ENCODE results near the gene DHX38. TPM values are rescaled to one million over a fixed set of nuclear protein-coding genes. Genes with fewer than 3 reads are reported as not detected.

DHX38 gene
- total RNA-seq, 1 donor from 2014 or later: 31.6 TPM

DNA sequence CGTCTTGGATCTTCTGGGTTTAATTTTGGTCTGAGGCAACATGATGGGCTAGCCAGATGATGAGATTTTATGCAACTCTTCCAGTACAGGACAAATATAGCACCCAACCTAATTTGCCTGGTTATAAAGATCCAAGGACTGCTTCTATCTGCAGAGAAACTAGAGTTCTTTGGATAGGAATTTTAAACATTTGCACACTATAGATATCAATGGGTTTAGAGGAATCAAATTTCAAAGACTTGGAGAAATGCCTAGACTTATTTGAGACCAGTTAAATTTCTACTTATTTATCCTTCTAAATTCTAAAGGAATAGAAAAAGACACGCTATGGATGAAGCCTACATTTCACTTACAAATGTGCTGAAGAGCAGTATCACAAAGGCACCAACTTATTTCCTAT is 65.7 kb downstream of the DHX38 start:
- no peaks in the 10 kb centered on the region for H3F3A ChIP-seq (ENCODE audit: low read depth)
- no peaks in the 10 kb centered on the region for H3K36me3 ChIP-seq
- no peaks in the 10 kb centered on the region for H3K36me3 Mint-ChIP-seq
- no peak overlapping the region for H3K4me3 ChIP-seq
- H3K9ac ChIP-seq: no peak overlapping the region
- DNase-seq (ENCODE audit: low spot score): no peak
- H3K4me3 Mint-ChIP-seq: no peak overlapping the region
- H3K27me3 ChIP-seq: no peaks in the 10 kb centered on the region
- no peak overlapping the region for H3K27ac Mint-ChIP-seq
- no peaks in the 10 kb centered on the region for H3K9me3 Mint-ChIP-seq
- no peaks in the 10 kb centered on the region for H4K20me1 ChIP-seq (ENCODE audit: low read depth)
- H3K9me3 ChIP-seq (ENCODE audit: low read depth): no peaks in the 10 kb centered on the region
- H3K4me1 Mint-ChIP-seq: peaks cover 4% of the 10 kb centered on the region
- H3K4me1 ChIP-seq: peaks cover 10% of the 10 kb centered on the region
- no peak for TF ChIP-seq EZH2 (IDR thresholded peaks at IDR 0.05)
- TF ChIP-seq, protein P1, sequence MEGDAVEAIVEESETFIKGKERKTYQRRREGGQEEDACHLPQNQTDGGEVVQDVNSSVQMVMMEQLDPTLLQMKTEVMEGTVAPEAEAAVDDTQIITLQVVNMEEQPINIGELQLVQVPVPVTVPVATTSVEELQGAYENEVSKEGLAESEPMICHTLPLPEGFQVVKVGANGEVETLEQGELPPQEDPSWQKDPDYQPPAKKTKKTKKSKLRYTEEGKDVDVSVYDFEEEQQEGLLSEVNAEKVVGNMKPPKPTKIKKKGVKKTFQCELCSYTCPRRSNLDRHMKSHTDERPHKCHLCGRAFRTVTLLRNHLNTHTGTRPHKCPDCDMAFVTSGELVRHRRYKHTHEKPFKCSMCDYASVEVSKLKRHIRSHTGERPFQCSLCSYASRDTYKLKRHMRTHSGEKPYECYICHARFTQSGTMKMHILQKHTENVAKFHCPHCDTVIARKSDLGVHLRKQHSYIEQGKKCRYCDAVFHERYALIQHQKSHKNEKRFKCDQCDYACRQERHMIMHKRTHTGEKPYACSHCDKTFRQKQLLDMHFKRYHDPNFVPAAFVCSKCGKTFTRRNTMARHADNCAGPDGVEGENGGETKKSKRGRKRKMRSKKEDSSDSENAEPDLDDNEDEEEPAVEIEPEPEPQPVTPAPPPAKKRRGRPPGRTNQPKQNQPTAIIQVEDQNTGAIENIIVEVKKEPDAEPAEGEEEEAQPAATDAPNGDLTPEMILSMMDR (IDR thresholded peaks at IDR 0.05): no peak
- TF ChIP-seq EZH2phosphoT487 (IDR thresholded peaks at IDR 0.05): no peak
- no peak overlapping the region for H2AFZ ChIP-seq (replicated peaks)
- H3K27me3 Mint-ChIP-seq (ENCODE audit: insufficient read depth, low read depth): no peaks in the 10 kb centered on the region
- H3K4me2 ChIP-seq: no peak overlapping the region
- no peak overlapping the region for H3K27ac ChIP-seq
- no peaks in the 10 kb centered on the region for H3K79me2 ChIP-seq (ENCODE audit: low read depth)

DNA sequence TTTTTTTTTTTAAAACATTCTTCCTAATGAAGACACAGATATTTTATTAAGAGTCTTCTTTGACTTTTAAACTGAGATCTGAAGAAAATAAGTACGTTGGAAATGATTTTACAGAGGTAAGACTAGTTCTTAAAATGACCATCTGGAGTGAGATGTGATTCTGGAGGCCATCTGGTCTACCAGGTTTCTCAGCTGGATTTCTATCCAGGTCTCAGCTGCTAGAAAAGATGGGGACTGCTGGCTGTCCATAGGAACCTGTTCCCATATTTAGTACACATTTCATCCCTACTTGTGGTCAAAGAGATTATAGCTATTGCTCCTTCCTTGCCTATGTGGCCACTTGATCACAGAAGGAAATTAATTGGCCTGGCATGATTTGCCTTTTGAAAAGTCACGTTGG is 66.2 kb downstream of the DHX38 start:
- no peaks in the 10 kb centered on the region for H3K9me3 ChIP-seq (ENCODE audit: low read depth)
- H3K4me1 ChIP-seq: peaks cover 10% of the 10 kb centered on the region
- H2AFZ ChIP-seq (replicated peaks): no peak overlapping the region
- H3K4me3 ChIP-seq: no peak overlapping the region
- H3K27me3 ChIP-seq: no peaks in the 10 kb centered on the region
- TF ChIP-seq, protein P1 (IDR thresholded peaks at IDR 0.05): no peak
- TF ChIP-seq EZH2phosphoT487 (IDR thresholded peaks at IDR 0.05): no peak
- TF ChIP-seq EZH2 (IDR thresholded peaks at IDR 0.05): no peak
- H3K9ac ChIP-seq: no peak overlapping the region
- no peaks in the 10 kb centered on the region for H3K36me3 ChIP-seq
- Mint-ChIP-seq H3K27me3 (ENCODE audit: insufficient read depth, low read depth) (no peaks in the 10 kb centered on the region), H3K4me1 (peaks cover 7% of the 10 kb centered on the region), H3K4me3 (no peak overlapping the region), H3K9me3 (no peaks in the 10 kb centered on the region), H3K36me3 (no peaks in the 10 kb centered on the region), H3K27ac (no peak overlapping the region)
- no peaks in the 10 kb centered on the region for H3K79me2 ChIP-seq (ENCODE audit: low read depth)
- no peaks in the 10 kb centered on the region for H3F3A ChIP-seq (ENCODE audit: low read depth)
- no peak overlapping the region for H3K4me2 ChIP-seq
- DNase-seq (ENCODE audit: low spot score): no peak
- no peak overlapping the region for H3K27ac ChIP-seq
- H4K20me1 ChIP-seq (ENCODE audit: low read depth): no peaks in the 10 kb centered on the region

DNA sequence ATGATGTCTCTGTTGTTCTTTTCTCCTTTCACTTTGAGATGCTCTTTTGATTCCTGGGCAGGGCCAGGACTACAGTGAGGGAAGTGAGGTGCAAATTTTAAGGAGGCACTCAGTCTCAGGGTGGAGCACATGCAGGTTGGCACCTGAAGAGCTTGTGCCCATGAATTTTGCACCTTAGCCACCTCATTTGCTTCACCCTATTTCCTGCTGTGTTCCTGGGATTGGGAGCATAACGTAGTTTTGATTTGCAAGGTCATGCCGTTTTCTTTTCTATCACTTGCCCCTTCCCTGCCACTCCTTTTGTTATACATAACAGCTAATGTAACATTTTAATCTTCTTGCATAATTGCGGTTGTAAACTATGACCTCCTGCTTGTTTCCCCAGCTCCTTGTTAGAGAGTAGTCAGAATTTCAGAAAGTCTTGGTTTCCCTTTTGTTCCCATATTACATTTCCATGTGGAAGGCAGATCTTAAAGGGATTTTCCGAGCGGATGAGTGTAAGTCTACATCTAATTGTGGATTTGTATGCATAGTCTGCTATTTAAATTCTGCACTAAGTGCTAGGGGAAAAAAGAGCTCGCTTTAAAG is 68.6 kb downstream of the DHX38 start:
- no peak overlapping the region for H2AFZ ChIP-seq (replicated peaks)
- H3K9ac ChIP-seq: no peak overlapping the region
- Mint-ChIP-seq H3K9me3 (peaks cover 3% of the 10 kb centered on the region), H3K4me1 (peaks cover 7% of the 10 kb centered on the region), H3K27ac (no peak overlapping the region), H3K4me3 (no peak overlapping the region), H3K27me3 (ENCODE audit: insufficient read depth, low read depth) (no peaks in the 10 kb centered on the region), H3K36me3 (no peaks in the 10 kb centered on the region)
- no peak overlapping the region for H3K27ac ChIP-seq
- peak overlapping the region; percentile 31 for H3K4me2 ChIP-seq
- no peaks in the 10 kb centered on the region for H3K36me3 ChIP-seq
- no peaks in the 10 kb centered on the region for H4K20me1 ChIP-seq (ENCODE audit: low read depth)
- H3K27me3 ChIP-seq: no peaks in the 10 kb centered on the region
- no peaks in the 10 kb centered on the region for H3K79me2 ChIP-seq (ENCODE audit: low read depth)
- TF ChIP-seq EZH2 (IDR thresholded peaks at IDR 0.05): no peak
- no peak for TF ChIP-seq EZH2phosphoT487 (IDR thresholded peaks at IDR 0.05)
- TF ChIP-seq, protein P1 (IDR thresholded peaks at IDR 0.05): no peak
- H3K4me1 ChIP-seq: peaks cover 10% of the 10 kb centered on the region
- no peaks in the 10 kb centered on the region for H3F3A ChIP-seq (ENCODE audit: low read depth)
- no peaks in the 10 kb centered on the region for H3K9me3 ChIP-seq (ENCODE audit: low read depth)
- H3K4me3 ChIP-seq: no peak overlapping the region
- peak; percentile 3 for DNase-seq (ENCODE audit: low spot score)

Other genes with a start within 250 kb of the DHX38 start
- gene ATXN1L, start 247.9 kb upstream of the DHX38 start, total RNA-seq (ENCODE audit: low replicate concordance): 19.8 and 26.4 TPM in 2 replicates
- gene ZNF821, start 209.7 kb upstream of the DHX38 start, total RNA-seq (ENCODE audit: low replicate concordance): 10.3 and 23.6 TPM in 2 replicates
- 376 and 400 TPM in 2 replicates for gene IST1, start 198.3 kb upstream of the DHX38 start, total RNA-seq (ENCODE audit: low replicate concordance)
- gene PKD1L3, start 93.4 kb upstream of the DHX38 start, total RNA-seq (ENCODE audit: low replicate concordance): 0.03 and 0.04 TPM in 2 replicates
- gene DHODH, start 85.1 kb upstream of the DHX38 start, total RNA-seq (ENCODE audit: low replicate concordance): 7.2 and 12.1 TPM in 2 replicates
- gene HP, start 39.3 kb upstream of the DHX38 start, total RNA-seq (ENCODE audit: low replicate concordance): not detected in 2 replicates
- 0.37 TPM in 1 of 2 replicates, not detected in the other for gene HPR, start 30.6 kb upstream of the DHX38 start, total RNA-seq (ENCODE audit: low replicate concordance)
- gene TXNL4B, start 227 bp upstream of the DHX38 start, total RNA-seq (ENCODE audit: low replicate concordance): 12.0 and 23.4 TPM in 2 replicates
- 0.96 and 12.8 TPM in 2 replicates for gene PMFBP1, start 78.3 kb downstream of the DHX38 start, total RNA-seq (ENCODE audit: low replicate concordance)

Measured in neural progenitor cell (in vitro differentiated cells).